ENCODE measurements around the gene OR13C8. TPM values are rescaled to one million over a fixed set of nuclear protein-coding genes. Genes with fewer than 3 reads are reported as not detected.

OR13C8 gene
- polyA plus RNA-seq, 1 of the 3 experiments (the other 2 are of a cell fraction), result not detected

GRCh38 chr9:104536756-104537155 is 32.2 kb upstream of the OR13C8 start, which contains the start of gene OR13C3:
TSS of gene OR13C3 (minus strand) at chr9:104536856. CDS start at chr9:104536723, 133 bp downstream.
- CTCF ChIA-PET, result no interaction called here
- no peaks in the 10 kb centered on the region for H4K20me1 ChIP-seq (ENCODE audit: insufficient read depth)

GRCh38 chr9:104539275-104539674 is 29.7 kb upstream of the OR13C8 start:
- H3F3A ChIP-seq (replicated peaks; ENCODE audit: insufficient read depth), result no peaks in the 10 kb centered on the region
- no peaks in the 10 kb centered on the region for H3K79me2 ChIP-seq (ENCODE audit: insufficient read depth)
- POLR2A ChIA-PET, result no interaction called here
- no peak overlapping the region for H3K27ac ChIP-seq (ENCODE audit: low read depth in 2 of 2, low read length in 1 of 2)
- H3K36me3 ChIP-seq (replicated peaks in 1 of 2; ENCODE audit: control insufficient read depth in 1 of 2, insufficient read depth in 2 of 2, low read length in 1 of 2), result no peaks in the 10 kb centered on the region
- no peaks in the 10 kb centered on the region for H3K9me2 ChIP-seq
- H2AFZ ChIP-seq (ENCODE audit: low read depth), result no peak overlapping the region
- CTCF ChIA-PET, result interaction anchor here (0.6 kb wide), 1 partner anchor 1891 kb away, joined by 3 read pairs; no protein-coding TSS in a partner anchor
- 0% methylated on average over 1 of the region's 1 CpG for WGBS (ENCODE audit: low lambda C conversion rate)
- H4K20me1 ChIP-seq (ENCODE audit: insufficient read depth), result no peaks in the 10 kb centered on the region
- H3K9ac ChIP-seq, result no peak overlapping the region
- H3K4me2 ChIP-seq, result no peak overlapping the region
- no peaks in the 10 kb centered on the region for H3K27me3 ChIP-seq (ENCODE audit: insufficient read depth)
- H3K4me1 ChIP-seq (ENCODE audit: control insufficient read depth in 1 of 2, insufficient read depth in 2 of 2, low read depth in 1 of 2, low read length in 1 of 2), result no peaks in the 10 kb centered on the region
- H3K9me3 ChIP-seq, result no peaks in the 10 kb centered on the region
- TF ChIP-seq USF2 (IDR thresholded peaks at IDR 0.05; ENCODE audit: borderline replicate concordance, low read depth, low read length) (no peak), JUND (IDR thresholded peaks at IDR 0.05) (no peak), YY1 (IDR thresholded peaks at IDR 0.05; ENCODE audit: low read depth) (no peak), EP300 (IDR thresholded peaks at IDR 0.05; ENCODE audit: borderline replicate concordance in 1 of 2, low read depth in 1 of 2, low read length in 1 of 2) (no peak), FOSL2 (IDR thresholded peaks at IDR 0.05; ENCODE audit: borderline replicate concordance, low read depth) (no peak), PBX3 (IDR thresholded peaks at IDR 0.05) (no peak), IRF3 (IDR thresholded peaks at IDR 0.05; ENCODE audit: low read depth, low read length) (no peak), MEF2A (IDR thresholded peaks at IDR 0.05; ENCODE audit: borderline replicate concordance, low read depth) (no peak), NFIC (IDR thresholded peaks at IDR 0.05; ENCODE audit: borderline replicate concordance) (no peak), EZH2phosphoT487 (IDR thresholded peaks at IDR 0.05; ENCODE audit: borderline replicate concordance, low read depth) (no peak), POLR2AphosphoS5 (IDR thresholded peaks at IDR 0.05; ENCODE audit: low read depth, low read length) (no peak)
- no peak for DNase-seq
- no peak overlapping the region for H3K4me3 ChIP-seq (ENCODE audit: low read depth in 2 of 2, low read length in 1 of 2)

More at GRCh38 chr9:104536756-104537155, 32.2 kb upstream of the OR13C8 start, which contains the start of gene OR13C3:
- no peak for TF ChIP-seq JUND (IDR thresholded peaks at IDR 0.05)
- no peak for TF ChIP-seq EP300 (IDR thresholded peaks at IDR 0.05; ENCODE audit: borderline replicate concordance in 1 of 2, low read depth in 1 of 2, low read length in 1 of 2)
- Histone ChIP-seq H3K27ac (ENCODE audit: low read depth in 2 of 2, low read length in 1 of 2) (no peak within 1 kb of the TSS), H3K27me3 (ENCODE audit: insufficient read depth) (no peaks in the 10 kb centered on the region), H3K9ac (no peak within 1 kb of the TSS), H3K4me3 (ENCODE audit: low read depth in 2 of 2, low read length in 1 of 2) (no peak within 1 kb of the TSS), H3K36me3 (replicated peaks in 1 of 2; ENCODE audit: control insufficient read depth in 1 of 2, insufficient read depth in 2 of 2, low read length in 1 of 2) (no peaks in the 10 kb centered on the region), H3K4me2 (no peak within 1 kb of the TSS), H3K79me2 (ENCODE audit: insufficient read depth) (no peaks in the 10 kb centered on the region), H3K9me3 (no peaks in the 10 kb centered on the region), H3K9me2 (no peaks in the 10 kb centered on the region), H3K4me1 (ENCODE audit: control insufficient read depth in 1 of 2, insufficient read depth in 2 of 2, low read depth in 1 of 2, low read length in 1 of 2) (no peaks in the 10 kb centered on the region), H2AFZ (ENCODE audit: low read depth) (no peak within 1 kb of the TSS), H3F3A (replicated peaks; ENCODE audit: insufficient read depth) (no peaks in the 10 kb centered on the region)
- 58% methylated on average over 5 of the region's 5 CpGs for WGBS (ENCODE audit: low lambda C conversion rate)
- no peak for DNase-seq
- POLR2A ChIA-PET, result no interaction called here

Measured in SK-N-SH (cell line).